NOMO-1 treated with DMSO at 0.1 percent for 48 hours (cell line): ENCODE results near the gene SHISAL1.
"Not testable (repeated sequence)": the region's sequence is repeated elsewhere in the genome, so short reads cannot be mapped to it uniquely, and the experiment has no call there.

Source experiments
- DNase-seq: peaks from one replicate; lab custom pipeline; 2025; ENCODE audit not compliant: unreplicated experiment; lab: John Stamatoyannopoulos, UW

The SHISAL1 gene

GRCh38 chr22:44328762-44329161, 16.0 kb upstream of the SHISAL1 start:
- no peak for DNase-seq

- DNase-seq, result no peak
These were observed 15.6 kb upstream of the SHISAL1 start for GRCh38 chr22:44328326-44328725.

GRCh38 chr22:44326491-44326885, 13.7 kb upstream of the SHISAL1 start:
- DNase-seq, result no peak

GRCh38 chr22:44325718-44326490, 13.2 kb upstream of the SHISAL1 start:
- DNase-seq, result no peak

GRCh38 chr22:44323140-44323790, 10.5 kb upstream of the SHISAL1 start:
- DNase-seq, result not testable (repeated sequence)

- DNase-seq, result no peak
These were observed 6.9 kb upstream of the SHISAL1 start for GRCh38 chr22:44319685-44320084.

- DNase-seq, result no peak
These were observed 6.0 kb upstream of the SHISAL1 start for GRCh38 chr22:44318751-44319150.

- DNase-seq, result no peak
These were observed 5.3 kb upstream of the SHISAL1 start for GRCh38 chr22:44317886-44318637.

GRCh38 chr22:44317123-44317444, 4.3 kb upstream of the SHISAL1 start:
- DNase-seq, result no peak

- DNase-seq, result no peak
These were observed 3.8 kb upstream of the SHISAL1 start for GRCh38 chr22:44316393-44317122.

- no peak for DNase-seq
These were observed 1.8 kb upstream of the SHISAL1 start for GRCh38 chr22:44314425-44315067.

GRCh38 chr22:44313385-44314006, 745 bp upstream of the SHISAL1 start:
- no peak for DNase-seq

GRCh38 chr22:44311855-44312170, 938 bp downstream of the SHISAL1 start:
- DNase-seq, result no peak

GRCh38 chr22:44311104-44311854, 1.5 kb downstream of the SHISAL1 start:
- DNase-seq, result no peak

GRCh38 chr22:44309647-44310046, 3.1 kb downstream of the SHISAL1 start:
- DNase-seq, result no peak

- peak; percentile 57 for DNase-seq
These were observed 3.6 kb downstream of the SHISAL1 start for GRCh38 chr22:44309137-44309536.

- no peak for DNase-seq
These were observed 5.1 kb downstream of the SHISAL1 start for GRCh38 chr22:44307509-44308169.

- no peak for DNase-seq
These were observed 6.9 kb downstream of the SHISAL1 start for GRCh38 chr22:44305888-44306287.

GRCh38 chr22:44305455-44305854, 7.3 kb downstream of the SHISAL1 start:
- no peak for DNase-seq
